HEK293T (cell line): ENCODE data around the gene RSPH6A.

Source experiments
- ARNT ChIP-seq: fragments of 450-650 bp; IDR thresholded peaks from 2 replicates; pipeline ENCODE4 v1.6.1; 2017; ENCODE audit warnings: mild to moderate bottlenecking
- ELF4 ChIP-seq: fragments of 450-650 bp; IDR thresholded peaks from 2 replicates; pipeline ENCODE4 v1.6.1; 2017; ENCODE audit warnings: antibody characterized with exemption
- FOXA1 ChIP-seq: fragments of 450-650 bp; IDR thresholded peaks from 2 replicates; pipeline ENCODE4 v1.6.1; 2016; ENCODE audit warnings: mild to moderate bottlenecking
- FOXK2 ChIP-seq: fragments of 450-650 bp; IDR thresholded peaks from 2 replicates; pipeline ENCODE4 v1.6.1; 2016; ENCODE audit warnings: mild to moderate bottlenecking
- FOXM1 ChIP-seq: fragments of 450-650 bp; IDR thresholded peaks from 2 replicates; pipeline ENCODE4 v1.6.1; 2017; ENCODE audit warnings: mild to moderate bottlenecking, borderline replicate concordance
- HDGF ChIP-seq: fragments of 450-650 bp; IDR thresholded peaks from 2 replicates; pipeline ENCODE4 v1.6.1; 2017; ENCODE audit warnings: antibody characterized with exemption, borderline replicate concordance
- LEF1 ChIP-seq: fragments of 450-650 bp; IDR thresholded peaks from 2 replicates; pipeline ENCODE4 v1.6.1; 2017; ENCODE audit warnings: mild to moderate bottlenecking, borderline replicate concordance
- NFRKB ChIP-seq: fragments of 450-650 bp; IDR thresholded peaks from 2 replicates; pipeline ENCODE4 v1.6.1; 2016; ENCODE audit warnings: mild to moderate bottlenecking, moderate library complexity
- SUZ12 ChIP-seq: fragments of 450-650 bp; IDR thresholded peaks from 2 replicates; pipeline ENCODE4 v1.6.1; 2016; ENCODE audit warnings: mild to moderate bottlenecking
- TARDBP ChIP-seq: fragments of 450-650 bp; IDR thresholded peaks from 2 replicates; pipeline ENCODE4 v1.6.1; 2016
- TF ChIP-seq, protein P1 (sequence below): fragments of 450-650 bp; IDR thresholded peaks from 2 replicates; pipeline ENCODE4 v1.6.1; 2016

GRCh38 chr19:45848922-45849321, 33.8 kb upstream of the RSPH6A start:
- TF ChIP-seq FOXM1 (no peak), ELF4 (no peak), LEF1 (no peak), SUZ12 (no peak), HDGF (no peak), TARDBP (no peak), FOXK2 (no peak), NFRKB (no peak), FOXA1 (no peak), ARNT (no peak)
- TF ChIP-seq, protein P1, sequence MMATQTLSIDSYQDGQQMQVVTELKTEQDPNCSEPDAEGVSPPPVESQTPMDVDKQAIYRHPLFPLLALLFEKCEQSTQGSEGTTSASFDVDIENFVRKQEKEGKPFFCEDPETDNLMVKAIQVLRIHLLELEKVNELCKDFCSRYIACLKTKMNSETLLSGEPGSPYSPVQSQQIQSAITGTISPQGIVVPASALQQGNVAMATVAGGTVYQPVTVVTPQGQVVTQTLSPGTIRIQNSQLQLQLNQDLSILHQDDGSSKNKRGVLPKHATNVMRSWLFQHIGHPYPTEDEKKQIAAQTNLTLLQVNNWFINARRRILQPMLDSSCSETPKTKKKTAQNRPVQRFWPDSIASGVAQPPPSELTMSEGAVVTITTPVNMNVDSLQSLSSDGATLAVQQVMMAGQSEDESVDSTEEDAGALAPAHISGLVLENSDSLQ = no peak
